GM12875 (cell line): Measurements from ENCODE around the gene PCDH17.

Experiments used
- H3K4me3 ChIP-seq: one replicate; pipeline ENCODE4 v1.5.1; 2011; ENCODE audit warnings: low read depth, low read length, control low read depth
- TF ChIP-seq, protein P1 (sequence below): IDR thresholded peaks from 2 replicates; pipeline ENCODE4 v1.5.1; 2011; ENCODE audit warnings: low read depth, mild to moderate bottlenecking, control low read depth, inconsistent platforms, low read length, moderate library complexity, borderline replicate concordance; ENCODE audit not compliant: insufficient read depth

PCDH17 gene

GRCh38 chr13:57653229-57653989 lies 21.9 kb downstream of the PCDH17 start:
- TF ChIP-seq, protein P1, sequence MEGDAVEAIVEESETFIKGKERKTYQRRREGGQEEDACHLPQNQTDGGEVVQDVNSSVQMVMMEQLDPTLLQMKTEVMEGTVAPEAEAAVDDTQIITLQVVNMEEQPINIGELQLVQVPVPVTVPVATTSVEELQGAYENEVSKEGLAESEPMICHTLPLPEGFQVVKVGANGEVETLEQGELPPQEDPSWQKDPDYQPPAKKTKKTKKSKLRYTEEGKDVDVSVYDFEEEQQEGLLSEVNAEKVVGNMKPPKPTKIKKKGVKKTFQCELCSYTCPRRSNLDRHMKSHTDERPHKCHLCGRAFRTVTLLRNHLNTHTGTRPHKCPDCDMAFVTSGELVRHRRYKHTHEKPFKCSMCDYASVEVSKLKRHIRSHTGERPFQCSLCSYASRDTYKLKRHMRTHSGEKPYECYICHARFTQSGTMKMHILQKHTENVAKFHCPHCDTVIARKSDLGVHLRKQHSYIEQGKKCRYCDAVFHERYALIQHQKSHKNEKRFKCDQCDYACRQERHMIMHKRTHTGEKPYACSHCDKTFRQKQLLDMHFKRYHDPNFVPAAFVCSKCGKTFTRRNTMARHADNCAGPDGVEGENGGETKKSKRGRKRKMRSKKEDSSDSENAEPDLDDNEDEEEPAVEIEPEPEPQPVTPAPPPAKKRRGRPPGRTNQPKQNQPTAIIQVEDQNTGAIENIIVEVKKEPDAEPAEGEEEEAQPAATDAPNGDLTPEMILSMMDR, result no peak
- H3K4me3 ChIP-seq, result no peak overlapping the region

GRCh38 chr13:57665481-57665880 lies 33.9 kb downstream of the PCDH17 start:
- TF ChIP-seq, protein P1, result no peak
- H3K4me3 ChIP-seq, result no peak overlapping the region

DNA sequence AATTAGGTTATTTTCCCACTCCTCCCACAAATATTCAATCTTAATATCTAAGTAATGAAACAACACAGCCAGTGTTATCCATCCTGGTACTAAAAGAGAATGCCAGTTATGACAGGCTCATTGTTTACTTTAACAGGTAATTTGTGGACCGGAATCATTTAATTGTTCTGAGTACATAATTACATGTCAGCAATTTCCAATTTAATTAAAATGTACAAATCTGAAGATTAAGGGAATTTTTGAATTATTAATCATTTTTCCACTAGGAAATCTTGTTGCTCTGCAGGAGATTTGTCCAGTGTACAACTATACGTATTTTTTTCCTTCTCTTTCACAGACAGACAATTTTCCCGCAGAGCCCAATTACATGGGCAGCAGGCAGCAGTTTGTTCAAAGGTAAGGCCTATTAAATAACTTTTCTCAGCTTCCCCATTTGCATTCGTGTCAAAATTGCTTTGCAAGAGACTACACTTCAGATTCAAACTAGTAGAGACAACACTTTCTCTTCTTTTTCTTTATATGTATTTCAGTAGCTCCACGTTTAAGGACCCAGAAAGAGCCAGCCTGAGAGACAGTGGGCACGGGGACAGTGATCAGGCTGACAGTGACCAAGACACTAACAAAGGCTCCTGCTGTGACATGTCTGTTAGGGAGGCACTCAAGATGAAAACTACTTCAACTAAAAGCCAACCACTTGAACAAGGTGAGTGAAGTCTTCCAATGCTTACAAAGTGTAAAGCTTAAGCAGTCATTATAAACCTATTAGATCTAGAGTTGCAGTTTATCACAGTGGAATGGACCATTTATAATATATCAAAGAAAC lies 34.8 kb downstream of the PCDH17 start:
- TF ChIP-seq, protein P1, result no peak

GRCh38 chr13:57672168-57672567 lies 40.6 kb downstream of the PCDH17 start:
- TF ChIP-seq, protein P1, result no peak
- H3K4me3 ChIP-seq, result no peak overlapping the region

More for the DNA sequence above, 34.8 kb downstream of the PCDH17 start:
- no peak overlapping the region for H3K4me3 ChIP-seq

- no peak overlapping the region for H3K4me3 ChIP-seq
- TF ChIP-seq, protein P1, result no peak
Measured at GRCh38 chr13:57673197-57673596, 41.7 kb downstream of the PCDH17 start.

DNA sequence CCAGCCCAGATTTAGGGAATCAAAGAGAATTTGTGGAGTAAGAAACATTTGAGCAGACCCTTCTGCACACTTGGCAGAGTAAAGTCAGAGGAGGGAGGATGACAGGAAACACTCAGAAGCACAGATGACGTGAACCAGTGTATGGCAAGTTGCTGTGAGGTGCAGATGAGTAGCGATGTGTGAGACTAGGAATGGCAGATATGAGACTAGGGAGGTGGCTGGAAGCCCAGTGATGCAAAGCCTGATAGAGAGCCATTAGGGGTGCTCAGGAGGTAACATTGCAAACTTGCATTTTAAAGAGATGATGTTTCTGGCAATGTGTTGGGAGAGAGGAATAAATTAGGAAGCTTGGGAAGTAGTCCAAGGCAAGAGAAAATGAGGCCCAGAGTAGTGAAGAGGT lies 44.0 kb downstream of the PCDH17 start:
- no peak overlapping the region for H3K4me3 ChIP-seq
- TF ChIP-seq, protein P1, result no peak
